GM21423 (cell line): ENCODE results near the gene KDM3B.

Experiments
- ATAC-seq: cut with Tn5 transposase; IDR thresholded peaks from one replicate; pipeline ENCODE4 v1.9.1; 2021; ENCODE audit warnings: mild to moderate bottlenecking, moderate library complexity; ENCODE audit not compliant: unreplicated experiment

Gene KDM3B

GRCh38 chr5:138448070-138448469, 95.6 kb downstream of the KDM3B start:
- no peak for ATAC-seq

DNA sequence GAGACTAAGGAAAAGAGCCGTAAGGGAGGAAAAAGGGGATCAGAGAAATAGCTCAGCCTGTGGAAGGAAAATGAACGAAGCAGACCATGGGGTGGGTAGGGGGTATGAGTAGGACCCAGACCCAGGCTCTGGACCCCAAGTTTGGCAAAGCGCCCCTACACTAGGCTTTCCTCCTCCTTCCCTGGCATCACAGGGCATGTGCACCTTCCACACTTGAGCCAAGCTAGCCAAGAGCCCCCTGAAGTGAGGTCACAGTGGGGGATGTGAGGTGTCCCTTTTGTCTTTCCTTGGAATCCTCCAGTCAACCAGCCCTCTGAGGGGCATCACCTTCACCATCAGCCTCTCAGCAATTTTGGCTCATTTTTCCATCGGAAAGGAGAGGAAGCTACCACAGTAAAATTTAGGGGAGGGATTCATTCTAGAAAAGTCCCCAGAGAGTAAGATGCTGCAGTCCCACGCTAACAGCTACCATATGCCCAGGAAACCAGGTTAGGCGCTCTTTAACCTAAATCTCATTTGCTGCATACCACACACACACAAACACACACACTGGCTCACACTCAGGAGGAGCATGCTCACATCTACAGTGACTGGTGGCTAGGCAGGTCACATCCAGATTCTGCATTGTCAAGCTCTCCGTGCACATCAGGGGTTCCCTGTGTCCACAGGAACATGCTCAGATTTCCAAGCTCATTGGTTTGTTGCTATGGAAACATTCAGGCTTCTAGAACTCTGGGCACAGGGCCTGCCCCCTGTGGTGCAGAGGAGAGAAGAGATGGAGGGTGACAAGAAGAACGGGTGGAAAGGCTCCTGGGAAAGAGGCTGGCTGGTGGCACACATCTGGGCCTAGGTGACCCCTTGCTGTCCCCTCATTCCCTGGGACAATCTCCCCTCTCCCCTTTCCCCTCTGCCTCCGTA, 96.3 kb downstream of the KDM3B start:
- no peak for ATAC-seq

GRCh38 chr5:138449501-138450239, 97.2 kb downstream of the KDM3B start:
- ATAC-seq: peak; percentile 71

DNA sequence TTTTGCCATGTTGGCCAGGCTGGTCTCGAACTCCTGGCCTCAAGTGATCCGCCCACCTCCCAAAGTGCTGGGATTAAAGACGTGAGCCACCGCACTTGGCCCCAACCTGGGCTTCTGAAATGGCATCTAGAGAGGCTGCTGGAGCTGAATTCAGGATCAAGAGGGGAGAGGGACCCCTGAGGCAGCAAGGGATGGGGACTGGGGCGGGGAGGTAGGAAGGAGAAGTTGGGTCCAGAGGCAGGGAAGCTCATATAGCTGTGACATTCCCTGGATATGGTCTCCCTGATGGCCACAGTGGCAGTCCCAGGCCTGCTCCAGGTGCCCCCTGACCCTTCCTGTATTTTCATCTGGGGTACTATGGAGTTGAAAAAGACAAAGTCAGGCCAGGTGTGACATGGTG, 98.5 kb downstream of the KDM3B start:
- no peak for ATAC-seq

GRCh38 chr5:138452720-138453119, 100.2 kb downstream of the KDM3B start:
- ATAC-seq: no peak

DNA sequence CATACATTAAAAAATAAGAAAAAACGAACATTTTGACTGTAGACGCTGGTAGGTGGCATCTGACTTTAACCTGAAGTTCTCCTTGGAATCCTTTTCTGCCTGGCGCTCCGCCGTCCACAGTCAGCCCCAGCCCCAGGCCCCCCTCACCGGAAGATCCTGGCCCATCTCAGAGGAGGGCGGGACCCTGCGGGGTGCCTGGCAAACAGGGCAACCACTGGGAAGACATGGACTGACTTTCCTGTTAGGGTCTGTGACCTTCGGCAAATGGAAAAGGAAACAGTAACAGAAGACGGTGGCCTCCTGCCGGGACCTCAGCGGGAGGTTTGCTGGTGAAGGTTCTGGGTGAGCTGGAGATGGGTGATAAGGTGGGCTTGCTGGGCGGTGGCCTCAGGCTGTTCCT, 101.1 kb downstream of the KDM3B start:
- ATAC-seq: no peak

- ATAC-seq: no peak
Observed at GRCh38 chr5:138454121-138454520, 101.6 kb downstream of the KDM3B start.

GRCh38 chr5:138455232-138455930, 102.9 kb downstream of the KDM3B start:
- ATAC-seq: no peak

DNA sequence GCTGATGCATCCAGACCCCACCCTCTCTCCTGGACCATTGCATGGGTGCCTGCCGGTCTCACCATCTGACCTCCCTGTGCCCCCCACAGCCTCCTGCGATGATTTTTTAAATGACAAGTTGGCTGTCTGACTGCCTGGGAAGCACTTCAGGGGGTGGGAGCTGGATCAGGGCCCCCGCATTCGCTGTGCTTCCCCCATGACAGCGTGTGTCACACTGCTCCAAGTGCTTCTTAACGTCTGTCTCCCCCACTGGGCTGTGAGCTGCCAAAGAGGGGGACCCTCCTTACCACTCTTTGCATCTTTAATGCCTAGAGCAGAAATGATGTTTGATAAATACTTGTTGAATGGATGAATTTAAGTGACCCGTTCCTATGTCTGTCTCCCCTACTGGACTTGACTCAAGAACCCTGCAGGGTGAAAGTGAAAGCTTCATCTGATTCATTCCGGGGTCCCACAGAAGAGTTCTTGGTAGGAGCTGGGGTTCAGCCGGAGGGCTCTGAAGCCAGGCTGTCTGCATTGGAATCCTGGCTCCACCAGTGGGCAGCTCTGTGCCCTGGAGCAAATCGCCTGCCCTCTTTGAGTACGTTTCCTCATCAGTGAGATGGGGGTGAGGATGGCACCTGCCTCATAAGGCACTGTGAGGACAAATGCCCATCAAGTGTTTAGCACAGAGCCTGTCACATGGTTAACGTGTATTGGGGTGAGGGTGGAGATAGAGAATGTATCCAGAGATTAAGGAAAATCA, 105.2 kb downstream of the KDM3B start:
- no peak for ATAC-seq

DNA sequence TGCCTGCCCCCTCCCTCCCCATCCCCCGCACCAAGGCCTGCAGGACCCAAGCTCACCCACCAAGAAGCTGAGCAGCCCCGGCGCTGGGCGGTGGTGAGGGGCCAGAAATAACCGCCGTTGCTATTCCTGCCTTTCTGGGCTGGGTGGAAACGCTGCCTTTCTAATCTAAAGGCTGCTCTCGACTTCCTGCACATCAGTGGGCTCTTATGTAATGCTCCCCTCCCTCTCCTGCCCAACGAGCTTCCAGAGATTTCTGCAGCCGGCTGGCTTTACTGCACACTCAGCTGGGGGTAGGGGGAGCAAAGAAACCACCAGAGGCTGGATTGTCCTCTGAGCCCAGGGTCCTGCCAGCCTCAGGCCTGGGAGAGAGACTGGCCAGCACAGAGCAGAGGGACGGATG, 105.9 kb downstream of the KDM3B start:
- no peak for ATAC-seq

DNA sequence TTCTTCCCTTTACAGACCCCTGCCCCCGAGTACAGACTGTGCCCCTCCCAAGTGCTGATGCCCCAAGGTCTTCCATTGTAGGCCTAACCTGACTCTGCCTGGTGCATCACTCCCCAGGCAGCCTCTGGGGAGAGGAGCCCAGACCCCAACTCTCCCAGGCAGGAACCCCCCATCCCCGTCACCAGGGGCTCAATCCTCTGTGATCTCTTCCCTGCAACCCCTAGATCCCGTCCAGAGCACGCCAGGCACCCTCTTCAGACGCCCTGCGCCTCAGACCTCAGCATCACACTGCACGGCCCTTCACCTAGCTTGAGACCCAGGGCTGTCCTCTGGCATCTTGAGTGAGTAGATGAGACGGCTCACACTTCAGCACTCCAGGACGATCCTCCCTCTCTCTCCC, 106.4 kb downstream of the KDM3B start:
- no peak for ATAC-seq

DNA sequence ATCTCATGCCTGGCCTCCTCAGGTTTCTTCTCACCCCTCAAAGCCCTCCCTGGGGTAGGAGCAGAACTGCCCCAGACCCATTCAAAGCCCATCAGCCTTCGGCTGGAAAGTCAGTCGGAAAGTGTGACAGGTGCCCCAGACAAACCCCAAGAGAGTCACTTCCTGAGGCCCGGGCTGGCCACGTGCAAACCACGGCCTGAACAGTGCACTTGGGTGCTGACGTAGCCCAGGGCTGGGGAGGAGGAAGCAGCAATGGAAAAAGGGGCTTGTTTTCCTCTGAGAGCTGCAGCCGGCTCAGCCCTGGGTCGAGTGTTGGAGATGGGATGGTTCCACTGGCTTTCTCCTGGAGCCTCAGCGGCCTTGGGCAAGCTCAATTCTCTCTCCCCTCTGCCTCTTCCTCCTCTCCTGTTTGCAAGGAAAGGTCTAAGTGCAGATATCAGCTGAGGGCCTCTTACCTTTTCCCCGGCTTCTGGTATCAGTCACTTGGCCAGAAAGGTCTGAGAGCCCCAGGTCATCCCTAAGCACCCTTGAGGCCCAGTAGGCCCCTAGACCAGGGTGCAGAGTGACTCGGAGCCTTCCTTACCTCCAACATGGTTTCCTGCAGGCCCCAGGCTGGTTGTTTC, 106.9 kb downstream of the KDM3B start:
- peak; percentile 29 for ATAC-seq

GRCh38 chr5:138460032-138460693, 107.7 kb downstream of the KDM3B start:
- ATAC-seq: no peak

DNA sequence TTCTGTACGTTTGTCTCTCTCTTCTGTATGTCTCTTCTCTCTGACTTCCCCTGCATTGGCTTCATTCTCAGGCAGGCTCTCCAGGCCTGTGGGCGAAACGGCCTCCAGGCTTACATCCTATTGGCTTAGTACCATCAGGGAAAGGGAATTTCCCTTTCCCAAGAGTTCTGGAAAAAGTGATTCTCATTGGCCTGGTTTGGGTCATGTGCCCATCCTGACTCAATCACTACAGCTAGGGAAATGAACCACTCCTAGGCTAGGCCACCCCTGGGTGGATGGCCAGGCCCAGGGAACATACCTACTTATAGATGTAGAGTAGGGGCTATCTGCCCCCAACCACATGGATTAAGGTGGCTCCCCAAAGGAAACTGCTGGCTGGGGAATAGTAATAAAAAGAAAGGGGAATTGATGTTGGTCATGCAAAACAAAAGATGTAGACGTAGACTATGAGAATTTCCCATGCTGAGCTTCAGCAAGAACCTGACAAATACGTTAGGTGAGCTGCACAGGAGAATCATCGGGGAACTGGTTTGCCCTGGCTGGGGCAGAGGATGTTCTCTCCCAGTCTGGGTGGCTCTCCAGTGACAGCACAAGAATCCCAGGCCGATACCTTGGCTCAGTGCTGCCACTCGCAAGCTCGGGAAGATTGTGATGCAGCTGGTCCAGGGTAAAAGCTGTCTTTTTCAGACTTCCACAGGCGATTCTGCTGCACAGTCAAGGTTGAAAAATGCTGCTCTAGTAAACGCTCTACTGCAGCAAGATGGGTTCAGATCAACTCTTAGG, 109.0 kb downstream of the KDM3B start:
- no peak for ATAC-seq

DNA sequence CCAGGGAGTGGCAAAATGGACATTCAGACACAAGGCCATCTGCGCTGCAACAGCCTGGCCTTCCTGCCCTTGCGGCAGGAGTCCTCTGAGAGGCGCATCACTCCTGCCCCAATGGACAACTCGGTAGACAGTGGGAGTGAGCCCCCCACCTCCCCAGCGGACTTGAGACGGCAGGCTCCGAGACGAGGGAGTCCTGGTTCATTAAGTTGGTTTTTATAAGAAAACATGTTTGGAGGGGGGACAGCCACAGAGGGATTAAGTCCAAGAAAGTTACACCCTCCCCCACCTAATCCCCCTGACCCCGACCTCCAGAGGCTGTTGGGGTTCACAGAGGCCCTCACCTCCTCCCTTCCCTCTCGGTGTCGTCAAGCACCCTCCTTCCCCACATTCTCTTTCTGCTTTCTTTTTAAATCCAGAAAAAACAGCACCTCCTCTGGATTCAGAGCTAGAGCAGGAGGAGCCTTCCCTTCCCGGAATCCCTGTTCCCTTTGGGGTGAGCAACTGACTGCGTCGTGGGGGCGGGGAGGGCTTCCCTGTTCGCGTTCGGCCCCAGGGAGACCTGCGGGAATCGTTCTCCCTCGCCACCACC, 111.0 kb downstream of the KDM3B start:
- ATAC-seq: no peak

DNA sequence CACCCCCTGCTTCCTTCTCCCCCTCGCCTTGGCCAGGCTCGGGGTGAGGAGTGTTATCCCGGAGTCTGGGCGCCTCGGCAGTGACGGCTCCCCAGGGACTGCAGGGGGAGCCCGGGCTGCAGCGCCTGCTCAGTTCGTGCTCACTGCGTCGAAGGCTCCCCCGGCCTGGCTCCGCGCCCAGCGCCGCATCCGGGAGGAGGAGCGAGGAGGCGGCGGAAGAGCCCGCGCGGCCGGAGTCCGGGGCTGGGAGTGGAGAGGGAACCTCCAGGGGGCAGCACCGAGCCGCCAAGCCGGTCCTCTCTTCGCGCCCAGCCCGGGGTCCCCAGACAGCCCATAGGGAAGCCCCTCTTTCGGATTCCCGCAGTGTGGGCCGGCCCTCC, 111.5 kb downstream of the KDM3B start:
- peak; percentile 55 for ATAC-seq

- peak; percentile 74 for ATAC-seq
Observed at GRCh38 chr5:138464388-138465260, 112.1 kb downstream of the KDM3B start.
